Measurements from ENCODE around the gene POLD2. TPM values are rescaled to one million over a fixed set of nuclear protein-coding genes. Genes with fewer than 3 reads are reported as not detected.

The POLD2 gene
- total RNA-seq, 1 experiment from 2014 or later: 154 TPM

- no peaks in the 10 kb centered on the region for H3K27me3 Mint-ChIP-seq (ENCODE audit: low read depth)
- H3K9me3 Mint-ChIP-seq: no peaks in the 10 kb centered on the region
- H3K4me3 Mint-ChIP-seq: no peak overlapping the region
- ATAC-seq: no peak
- H3K4me1 Mint-ChIP-seq: peaks cover 10% of the 10 kb centered on the region
- no peak for DNase-seq (ENCODE audit: low spot score)
- H3K36me3 Mint-ChIP-seq: peaks cover 53% of the 10 kb centered on the region
- ChIA-PET CTCF (no interaction called here), POLR2A (no interaction called here)
- TF ChIP-seq ATF3 (CRISPR knock-in tag; conservative IDR thresholded peaks at IDR 0.05) (no peak), AR (CRISPR knock-in tag; IDR thresholded peaks at IDR 0.05) (no peak), ZNF121 (CRISPR knock-in tag; IDR thresholded peaks at IDR 0.05) (no peak)
- no peak overlapping the region; the same call in 1 of the 2 replicates for H3K27ac Mint-ChIP-seq
Measured at GRCh38 chr7:44117801-44118429, 5.4 kb downstream of the POLD2 start.

GRCh38 chr7:44116789-44117666 is 6.3 kb downstream of the POLD2 start:
- H3K27ac Mint-ChIP-seq: no peak overlapping the region
- no peak for TF ChIP-seq TCF7 (CRISPR knock-in tag; IDR thresholded peaks at IDR 0.05; ENCODE audit: low read depth)
- TF ChIP-seq ZNF425 (CRISPR knock-in tag; conservative IDR thresholded peaks at IDR 0.05): no peak
- TF ChIP-seq CREB1 (CRISPR knock-in tag; IDR thresholded peaks at IDR 0.05): no peak
- no peak for TF ChIP-seq CBFB (CRISPR knock-in tag; IDR thresholded peaks at IDR 0.05; ENCODE audit: low read depth)
- TF ChIP-seq E2F1 (CRISPR knock-in tag; IDR thresholded peaks at IDR 0.05): no peak
- TF ChIP-seq ZNF263 (CRISPR knock-in tag; IDR thresholded peaks at IDR 0.05; ENCODE audit: low read depth): no peak
- no peak for TF ChIP-seq ZBTB43 (CRISPR knock-in tag; IDR thresholded peaks at IDR 0.05)
- TF ChIP-seq ATF2 (CRISPR knock-in tag; IDR thresholded peaks at IDR 0.05; ENCODE audit: borderline replicate concordance, low read depth): no peak
- TF ChIP-seq JUN (CRISPR knock-in tag; IDR thresholded peaks at IDR 0.05): no peak
- TF ChIP-seq ZNF416 (CRISPR knock-in tag; IDR thresholded peaks at IDR 0.05): no peak
- no peak for TF ChIP-seq NR2C2 (CRISPR knock-in tag; IDR thresholded peaks at IDR 0.05)
- TF ChIP-seq ZNF317 (CRISPR knock-in tag; IDR thresholded peaks at IDR 0.05; ENCODE audit: borderline replicate concordance, low read depth): no peak
- no peak for TF ChIP-seq EMX1 (CRISPR knock-in tag; IDR thresholded peaks at IDR 0.05)
- TF ChIP-seq GTF2I (CRISPR knock-in tag; conservative IDR thresholded peaks at IDR 0.05): no peak
- TF ChIP-seq GABPB1 (CRISPR knock-in tag; IDR thresholded peaks at IDR 0.05): no peak
- TF ChIP-seq IRF1 (CRISPR knock-in tag; IDR thresholded peaks at IDR 0.05): no peak
- no peak for TF ChIP-seq ZNF671 (CRISPR knock-in tag; IDR thresholded peaks at IDR 0.05)
- no peak for TF ChIP-seq PRRX2 (CRISPR knock-in tag; IDR thresholded peaks at IDR 0.05)
- no peak for TF ChIP-seq PREB (CRISPR knock-in tag; IDR thresholded peaks at IDR 0.05; ENCODE audit: borderline replicate concordance)
- no peak overlapping the region for H3K4me3 Mint-ChIP-seq
- H3K27me3 Mint-ChIP-seq (ENCODE audit: low read depth): no peaks in the 10 kb centered on the region
- H3K36me3 Mint-ChIP-seq: peaks cover 53% of the 10 kb centered on the region
- CTCF ChIA-PET: interaction anchor here (1.7 kb wide), 1 partner anchor 12 kb away, joined by 4 read pairs; no protein-coding TSS in a partner anchor
- ATAC-seq (no peak), DNase-seq (ENCODE audit: low spot score) (no peak)
- H3K9me3 Mint-ChIP-seq: no peaks in the 10 kb centered on the region
- H3K4me1 Mint-ChIP-seq: peaks cover 1% of the 10 kb centered on the region; the same call in 1 of the 2 replicates
- POLR2A ChIA-PET: no interaction called here

Data from WTC11 (cell line).